GM12892 (cell line): ENCODE measurements around the gene SLC26A4.

Source experiments
- POLR2A ChIP-seq: IDR thresholded peaks from 2 replicates; pipeline ENCODE4 v1.6.1; 2011; ENCODE audit warnings: low read depth, low read length, control low read depth
- POLR2AphosphoS5 ChIP-seq: IDR thresholded peaks from 2 replicates; pipeline ENCODE4 v1.6.1; 2011; ENCODE audit warnings: low read depth, low read length, control low read depth
- TAF1 ChIP-seq: IDR thresholded peaks from 2 replicates; pipeline ENCODE4 v1.6.1; 2011; ENCODE audit warnings: low read depth, mild to moderate bottlenecking, control low read depth, low read length, borderline replicate concordance

DNA sequence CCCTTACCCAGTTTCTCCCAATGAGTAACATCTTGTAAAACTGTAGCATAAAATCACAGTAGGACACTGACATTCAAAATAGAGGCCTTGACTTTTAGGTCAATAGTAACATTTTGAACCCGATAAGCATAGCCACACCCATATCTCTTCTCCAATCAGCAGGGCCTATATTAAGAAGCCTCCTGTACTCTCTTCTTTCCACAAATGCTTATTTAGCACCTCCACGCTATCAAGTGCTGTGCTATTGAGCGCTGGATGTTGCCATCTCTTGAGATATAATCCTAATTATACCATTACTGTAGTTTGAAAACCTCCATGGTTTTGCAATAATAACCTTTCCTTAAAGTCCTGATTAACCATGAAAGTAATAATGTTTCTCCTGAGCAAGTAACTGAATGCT is 43.2 kb downstream of the SLC26A4 start:
- TF ChIP-seq POLR2AphosphoS5 (no peak), TAF1 (no peak), POLR2A (no peak)
